ENCODE measurements around the gene STARD5. TPM values are rescaled to one million over a fixed set of nuclear protein-coding genes. Genes with fewer than 3 reads are reported as not detected.

STARD5 gene
- total and polyA plus RNA-seq, 8 donors, result 1.1 to 4.0 (median 2.1) TPM

DNA sequence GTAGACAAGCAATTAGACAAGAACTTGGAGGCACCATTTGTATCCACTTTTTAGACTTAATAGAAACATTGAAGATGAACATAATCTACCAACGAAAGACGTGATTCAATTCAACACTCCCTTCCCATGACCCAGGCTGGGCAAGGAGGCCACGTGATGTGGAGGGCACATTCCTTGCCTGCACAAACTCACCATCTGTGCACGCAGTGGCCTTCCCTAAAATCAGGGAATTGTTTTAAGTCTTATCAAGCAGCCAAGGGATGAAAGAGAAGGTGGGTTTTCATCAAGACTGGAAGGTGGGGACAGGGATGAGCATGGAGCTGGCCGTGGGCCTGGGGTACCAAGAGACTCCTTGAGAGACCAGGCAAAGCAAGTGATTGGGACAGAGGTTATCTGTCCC, 13.5 kb downstream of the STARD5 start:
- intact Hi-C loops (cut with DNase I), result no loop called here
- 92 to 96% methylated on average over 5 of the region's 5 CpGs for WGBS, 2 donors

DNA sequence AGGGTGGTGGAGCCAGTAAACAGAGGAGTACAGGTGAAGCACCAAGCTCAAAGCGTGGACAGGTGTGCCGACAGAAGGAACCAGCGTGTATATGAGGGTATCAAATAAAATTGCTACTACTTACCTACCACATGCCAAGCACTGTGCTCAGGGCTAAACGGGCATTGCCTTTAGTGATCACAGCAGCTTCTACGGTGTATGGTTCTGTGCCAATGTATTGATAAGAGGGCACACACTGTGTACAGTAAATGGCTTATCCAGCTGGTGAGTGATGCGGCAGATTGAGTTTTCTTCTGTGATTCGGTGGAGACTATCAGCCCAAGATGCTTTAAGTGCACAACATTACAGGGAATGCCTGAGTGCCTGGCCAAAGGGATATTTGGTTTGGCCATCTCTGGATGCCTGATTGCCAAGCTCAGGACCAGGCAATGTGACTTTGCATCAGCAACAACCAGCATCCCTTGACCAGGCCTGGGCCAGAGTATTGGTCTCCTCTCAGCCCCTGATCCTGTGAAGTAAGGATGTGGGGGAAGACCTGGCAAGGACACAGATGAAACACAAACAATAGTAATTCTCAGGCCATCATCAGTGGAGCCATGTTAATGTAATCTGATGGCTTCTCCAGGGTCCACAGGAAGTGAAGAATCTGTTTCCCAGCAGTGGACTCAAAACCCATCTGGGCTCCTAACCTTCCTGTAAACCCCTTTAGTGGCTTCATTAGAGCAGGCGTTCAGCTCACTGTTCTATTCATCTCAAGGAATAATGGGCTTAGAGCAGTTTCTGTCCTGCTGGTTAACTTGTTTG, 14.1 kb downstream of the STARD5 start:
- FAIRE-seq (no peak), DNase-seq (no peak), ATAC-seq (no peak)
- Histone ChIP-seq H3K36me3 (peaks cover 0 to 13% (median 0%) of the 10 kb centered on the region in 3 donors), H3K27ac (no peak overlapping the region), H3K27me3 (no peaks in the 10 kb centered on the region), H3K9me3 (no peaks in the 10 kb centered on the region), H3K4me1 (no peaks in the 10 kb centered on the region), H3K4me3 (no peak overlapping the region)
- TF ChIP-seq, protein P1, sequence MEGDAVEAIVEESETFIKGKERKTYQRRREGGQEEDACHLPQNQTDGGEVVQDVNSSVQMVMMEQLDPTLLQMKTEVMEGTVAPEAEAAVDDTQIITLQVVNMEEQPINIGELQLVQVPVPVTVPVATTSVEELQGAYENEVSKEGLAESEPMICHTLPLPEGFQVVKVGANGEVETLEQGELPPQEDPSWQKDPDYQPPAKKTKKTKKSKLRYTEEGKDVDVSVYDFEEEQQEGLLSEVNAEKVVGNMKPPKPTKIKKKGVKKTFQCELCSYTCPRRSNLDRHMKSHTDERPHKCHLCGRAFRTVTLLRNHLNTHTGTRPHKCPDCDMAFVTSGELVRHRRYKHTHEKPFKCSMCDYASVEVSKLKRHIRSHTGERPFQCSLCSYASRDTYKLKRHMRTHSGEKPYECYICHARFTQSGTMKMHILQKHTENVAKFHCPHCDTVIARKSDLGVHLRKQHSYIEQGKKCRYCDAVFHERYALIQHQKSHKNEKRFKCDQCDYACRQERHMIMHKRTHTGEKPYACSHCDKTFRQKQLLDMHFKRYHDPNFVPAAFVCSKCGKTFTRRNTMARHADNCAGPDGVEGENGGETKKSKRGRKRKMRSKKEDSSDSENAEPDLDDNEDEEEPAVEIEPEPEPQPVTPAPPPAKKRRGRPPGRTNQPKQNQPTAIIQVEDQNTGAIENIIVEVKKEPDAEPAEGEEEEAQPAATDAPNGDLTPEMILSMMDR (IDR thresholded peaks at IDR 0.05), result no peak
- WGBS, 2 donors, result 79 to 81% methylated on average over 8 of the region's 8 CpGs
- intact Hi-C loops (cut with DNase I), result no loop called here

More for the DNA sequence above, 13.5 kb downstream of the STARD5 start:
- DNase-seq (no peak), ATAC-seq (no peak), FAIRE-seq (no peak)
- Histone ChIP-seq H3K27ac (no peak overlapping the region), H3K9me3 (no peaks in the 10 kb centered on the region), H3K4me3 (no peak overlapping the region), H3K4me1 (no peaks in the 10 kb centered on the region), H3K36me3 (peaks cover 0 to 13% (median 0%) of the 10 kb centered on the region in 3 donors), H3K27me3 (no peaks in the 10 kb centered on the region)
- TF ChIP-seq, protein P1 (IDR thresholded peaks at IDR 0.05), result no peak

DNA sequence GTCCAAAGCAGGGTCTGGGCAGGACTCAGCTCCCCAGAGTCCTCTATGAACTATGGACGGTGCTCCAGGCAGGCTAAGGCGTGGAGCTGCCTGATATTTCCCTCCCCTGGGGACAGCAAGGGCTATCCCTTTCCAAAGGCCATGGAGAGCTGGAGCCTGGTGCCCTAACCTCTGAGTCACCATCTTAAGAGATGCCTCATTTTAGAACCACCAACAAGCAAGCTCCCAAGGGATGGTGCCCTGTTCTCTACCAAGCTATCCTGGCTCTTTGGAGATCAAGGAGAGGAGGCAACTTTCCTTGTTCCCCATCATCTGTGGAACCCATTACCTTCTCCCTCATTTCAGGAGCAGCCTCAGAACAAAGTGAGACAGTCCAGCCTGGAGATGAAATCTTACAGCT, 15.7 kb downstream of the STARD5 start:
- no peaks in the 10 kb centered on the region for H3K27me3 ChIP-seq
- intact Hi-C loops (cut with DNase I), result no loop called here
- 85 to 86% methylated on average over 2 of the region's 2 CpGs for WGBS, 2 donors
- FAIRE-seq (no peak), DNase-seq (no peak), ATAC-seq (no peak)
- TF ChIP-seq, protein P1 (IDR thresholded peaks at IDR 0.05), result no peak
- no peak overlapping the region for H3K4me3 ChIP-seq
- H3K4me1 ChIP-seq, result no peaks in the 10 kb centered on the region
- H3K27ac ChIP-seq, result no peak overlapping the region
- H3K36me3 ChIP-seq, result peaks cover 0 to 13% (median 0%) of the 10 kb centered on the region in 3 donors
- H3K9me3 ChIP-seq, result no peaks in the 10 kb centered on the region

DNA sequence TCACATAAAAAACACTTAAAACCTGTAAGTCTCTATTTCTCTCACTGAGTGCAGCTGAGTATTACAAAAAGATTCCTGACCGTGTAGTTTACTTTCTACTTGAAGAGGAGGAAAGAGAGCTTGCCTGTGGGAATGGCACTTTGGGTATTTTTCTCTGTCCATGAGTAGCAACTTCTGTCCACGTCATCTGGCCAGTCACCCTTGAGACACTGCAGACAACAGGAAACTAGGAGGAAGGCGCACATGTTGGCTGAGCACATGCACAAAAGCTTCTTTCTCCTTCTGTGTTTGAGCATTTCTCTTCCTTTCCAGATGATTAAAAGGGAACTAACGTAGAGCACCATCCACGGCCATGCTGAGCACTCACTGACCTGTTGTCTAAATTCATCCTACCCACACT, 19.7 kb downstream of the STARD5 start:
- FAIRE-seq (no peak), ATAC-seq (peak in 3 of 4 donors; percentile 32 to 57 (median 56)), DNase-seq (no peak)
- no peaks in the 10 kb centered on the region for H3K36me3 ChIP-seq
- H3K4me1 ChIP-seq, result no peaks in the 10 kb centered on the region
- H3K9me3 ChIP-seq, result no peaks in the 10 kb centered on the region
- peak overlapping the region in 2 of 4 donors; percentile 2 to 47 for H3K27ac ChIP-seq
- no peak overlapping the region for H3K4me3 ChIP-seq
- 73 to 77% methylated on average over 5 of the region's 5 CpGs for WGBS, 2 donors
- intact Hi-C loops (cut with DNase I), result no loop called here
- no peaks in the 10 kb centered on the region for H3K27me3 ChIP-seq
- TF ChIP-seq, protein P1 (IDR thresholded peaks at IDR 0.05), result no peak
